ENCODE measurements around the gene POTEG.
"Not testable (repeated sequence)": the region's sequence is repeated elsewhere in the genome, so short reads cannot be mapped to it uniquely, and the experiment has no call there.

POTEG gene

GRCh38 chr14:19434241-19434640 lies at the start of gene POTEG:
Gene POTEG (minus strand): TSS chr14:19434341. CDS start chr14:19434289, 52 bp downstream.
- DNase-seq (ENCODE audit: low read depth), result not testable (repeated sequence)

GRCh38 chr14:19482093-19482492 lies 48.0 kb upstream of the POTEG start:
- DNase-seq (ENCODE audit: low read depth), result not testable (repeated sequence)

GRCh38 chr14:19481421-19481820 lies 47.3 kb upstream of the POTEG start:
- not testable (repeated sequence) for DNase-seq (ENCODE audit: low read depth)

GRCh38 chr14:19480491-19480890 lies 46.4 kb upstream of the POTEG start:
- not testable (repeated sequence) for DNase-seq (ENCODE audit: low read depth)

GRCh38 chr14:19445761-19446160 lies 11.6 kb upstream of the POTEG start:
- DNase-seq (ENCODE audit: low read depth), result not testable (repeated sequence)

GRCh38 chr14:19439826-19440225 lies 5.7 kb upstream of the POTEG start:
- not testable (repeated sequence) for DNase-seq (ENCODE audit: low read depth)

- not testable (repeated sequence) for DNase-seq (ENCODE audit: low read depth)
Measured at GRCh38 chr14:19439219-19439618, 5.1 kb upstream of the POTEG start.

GRCh38 chr14:19437126-19437443 lies 2.9 kb upstream of the POTEG start:
- DNase-seq (ENCODE audit: low read depth), result not testable (repeated sequence)

GRCh38 chr14:19436311-19437125 lies 2.4 kb upstream of the POTEG start:
- DNase-seq (ENCODE audit: low read depth), result not testable (repeated sequence)

- not testable (repeated sequence) for DNase-seq (ENCODE audit: low read depth)
Measured at GRCh38 chr14:19435852-19436251, 1.7 kb upstream of the POTEG start.

GRCh38 chr14:19434891-19435290 lies 750 bp upstream of the POTEG start:
- not testable (repeated sequence) for DNase-seq (ENCODE audit: low read depth)

GRCh38 chr14:19433765-19434164 lies 376 bp downstream of the POTEG start:
- not testable (repeated sequence) for DNase-seq (ENCODE audit: low read depth)

- DNase-seq (ENCODE audit: low read depth), result not testable (repeated sequence)
Measured at GRCh38 chr14:19408519-19408918, 25.6 kb downstream of the POTEG start.

GRCh38 chr14:19402097-19402496 lies 32.0 kb downstream of the POTEG start:
- DNase-seq (ENCODE audit: low read depth), result not testable (repeated sequence)

GRCh38 chr14:19394727-19395126 lies 39.4 kb downstream of the POTEG start:
- DNase-seq (ENCODE audit: low read depth), result not testable (repeated sequence)

- DNase-seq (ENCODE audit: low read depth), result not testable (repeated sequence)
Measured at GRCh38 chr14:19390230-19390629, 43.9 kb downstream of the POTEG start.

GRCh38 chr14:19388741-19389140 lies 45.4 kb downstream of the POTEG start:
- DNase-seq (ENCODE audit: low read depth), result not testable (repeated sequence)

GRCh38 chr14:19386996-19387395 lies 47.1 kb downstream of the POTEG start:
- not testable (repeated sequence) for DNase-seq (ENCODE audit: low read depth)

- not testable (repeated sequence) for DNase-seq (ENCODE audit: low read depth)
Measured at GRCh38 chr14:19386309-19386708, 47.8 kb downstream of the POTEG start.

- DNase-seq (ENCODE audit: low read depth), result not testable (repeated sequence)
Measured at GRCh38 chr14:19384088-19384781, 49.9 kb downstream of the POTEG start.

- DNase-seq (ENCODE audit: low read depth), result not testable (repeated sequence)
Measured at GRCh38 chr14:19383008-19383584, 51.0 kb downstream of the POTEG start.

GRCh38 chr14:19380137-19380536 lies 54.0 kb downstream of the POTEG start:
- not testable (repeated sequence) for DNase-seq (ENCODE audit: low read depth)

GRCh38 chr14:19374451-19374903 lies 59.7 kb downstream of the POTEG start:
- not testable (repeated sequence) for DNase-seq (ENCODE audit: low read depth)

Measured in stimulated activated CD8-positive, alpha-beta memory T cell treated with anti-CD3 and anti-CD28 coated beads, Interleukin-12 subunit alpha, Interleukin-12 subunit beta, amount 100 ng/mL, for 4 hours (primary cell).